GM18507 (cell line): ENCODE results near the gene GSG1L.
"Not testable (repeated sequence)": the region's sequence is repeated elsewhere in the genome, so short reads cannot be mapped to it uniquely, and the experiment has no call there.

ENCODE experiments used
- DNase-seq: peaks from one replicate; pipeline ENCODE4 v3.0.0; 2011; ENCODE audit warnings: low read depth; ENCODE audit not compliant: insufficient read length; ENCODE audit errors: extremely low spot score
- FAIRE-seq: peaks from 2 replicates; lab custom pipeline; 2011; peaks lifted over from hg19 to GRCh38; lab: Jason Lieb, UNC

Gene GSG1L

DNA sequence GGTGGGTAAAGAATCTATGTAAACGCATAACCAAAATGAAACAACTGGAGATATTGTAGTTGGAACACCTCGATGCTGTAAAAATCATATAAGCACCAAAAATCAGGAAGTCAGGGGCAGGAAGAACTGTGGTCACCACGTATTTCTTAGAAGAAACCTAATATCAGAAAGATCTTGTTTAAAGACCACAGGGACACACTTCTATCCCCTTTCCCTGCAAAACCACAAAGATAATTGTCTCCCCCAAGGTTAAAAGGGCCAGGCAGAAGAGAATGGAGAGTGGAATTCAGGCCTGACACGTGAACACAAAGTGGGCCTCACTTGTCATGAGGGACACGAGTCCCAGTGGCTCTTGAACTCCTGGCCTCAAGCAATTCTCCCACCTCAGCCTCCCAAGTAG is 68.1 kb downstream of the GSG1L start:
- DNase-seq: no peak
- FAIRE-seq: no peak

DNA sequence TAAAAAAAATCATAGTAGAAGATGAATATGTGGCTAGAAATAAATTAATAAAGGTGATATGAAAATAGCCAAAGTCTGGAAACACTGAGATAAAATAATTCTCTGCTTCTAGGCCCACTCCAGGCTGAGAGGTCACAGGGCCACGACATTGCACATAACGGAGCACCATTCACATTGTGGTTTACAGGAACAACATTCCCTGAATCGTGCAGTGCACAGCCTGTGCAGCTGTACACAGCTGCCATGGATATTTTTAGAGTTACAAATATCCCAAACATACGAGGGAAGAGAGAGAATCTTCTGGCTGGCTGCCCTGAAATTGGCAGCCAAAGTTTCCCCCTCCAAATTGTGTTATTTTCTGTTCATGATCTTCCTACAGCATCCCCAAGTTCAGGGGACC is 68.8 kb downstream of the GSG1L start:
- no peak for FAIRE-seq
- DNase-seq: no peak

DNA sequence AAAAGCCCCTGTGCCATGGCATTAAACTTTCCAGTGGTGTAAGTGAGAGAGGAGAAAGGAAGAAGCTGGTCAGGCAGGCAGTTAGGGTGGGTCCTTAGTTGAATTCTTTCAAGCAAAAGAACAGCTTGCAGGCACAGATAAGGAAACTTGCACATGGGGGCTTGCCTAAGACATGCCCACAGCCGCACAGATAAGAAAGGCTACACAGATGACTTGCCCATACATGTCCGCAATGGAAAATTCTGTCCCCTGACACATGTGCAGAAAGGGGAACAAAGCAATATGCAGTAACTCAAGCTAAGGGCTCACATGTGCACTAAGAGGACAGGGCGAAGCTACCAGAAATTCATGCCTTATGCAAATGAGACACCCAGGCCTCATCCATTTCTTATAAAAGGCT is 69.9 kb downstream of the GSG1L start:
- no peak for FAIRE-seq
- DNase-seq: no peak

DNA sequence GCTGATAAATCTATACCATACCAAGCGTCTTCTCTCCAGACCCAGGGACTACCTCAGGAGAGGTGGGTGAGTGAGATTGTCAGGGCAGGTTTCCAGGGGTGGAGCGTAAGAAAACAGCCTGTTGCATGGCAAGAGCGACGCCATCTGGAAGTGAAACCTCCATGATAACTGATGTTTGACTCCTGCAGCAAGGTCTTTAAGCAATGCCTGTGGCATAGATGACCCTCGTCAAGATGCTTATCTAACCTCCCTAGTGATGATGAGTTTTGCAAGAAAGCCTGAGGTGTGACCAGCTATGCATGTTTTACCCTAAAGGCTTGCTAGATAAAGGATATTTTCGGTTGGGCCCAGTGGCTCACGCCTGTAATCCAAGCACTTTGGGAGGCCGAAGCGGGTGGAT is 71.6 kb downstream of the GSG1L start:
- FAIRE-seq (no peak), DNase-seq (no peak)

DNA sequence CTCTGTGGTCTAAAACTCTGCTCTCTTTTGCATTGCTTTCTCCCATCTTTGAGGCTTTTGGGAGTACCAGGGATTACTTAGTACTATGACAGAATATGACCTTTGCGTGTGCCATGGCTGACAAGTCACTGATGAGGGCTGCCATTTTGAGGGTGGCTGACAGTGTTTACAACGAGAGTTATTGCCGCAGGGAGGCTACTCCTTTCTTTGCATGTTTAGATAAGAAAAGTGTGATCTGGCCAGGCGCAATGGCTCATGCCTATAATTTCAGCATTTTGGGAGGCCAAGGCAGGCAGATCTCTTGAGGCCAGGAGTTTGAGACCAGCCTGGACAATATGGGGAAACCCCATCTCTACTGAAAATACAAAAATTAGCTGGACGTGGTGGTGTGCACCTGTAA is 77.5 kb downstream of the GSG1L start:
- FAIRE-seq (no peak), DNase-seq (no peak)

DNA sequence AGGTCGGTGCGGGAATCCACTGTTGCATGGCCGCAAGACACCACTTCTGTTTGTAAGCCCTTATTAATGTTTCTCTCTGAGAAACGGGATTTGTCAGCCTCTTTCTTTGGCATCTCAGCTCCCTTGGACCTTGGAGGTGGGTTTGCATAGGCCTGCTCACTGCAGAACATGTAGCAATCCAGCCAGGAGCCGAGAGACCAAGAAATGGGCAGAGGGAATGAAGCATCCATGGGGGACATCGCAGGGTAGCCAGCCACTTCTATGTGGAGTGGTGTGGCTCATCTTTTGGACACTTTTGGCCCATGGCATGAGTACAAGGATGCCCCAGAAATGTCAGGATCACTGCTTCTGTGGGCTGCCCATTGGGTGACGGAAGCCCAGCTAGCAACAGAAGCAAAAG is 79.4 kb downstream of the GSG1L start:
- DNase-seq (no peak), FAIRE-seq (no peak)

DNA sequence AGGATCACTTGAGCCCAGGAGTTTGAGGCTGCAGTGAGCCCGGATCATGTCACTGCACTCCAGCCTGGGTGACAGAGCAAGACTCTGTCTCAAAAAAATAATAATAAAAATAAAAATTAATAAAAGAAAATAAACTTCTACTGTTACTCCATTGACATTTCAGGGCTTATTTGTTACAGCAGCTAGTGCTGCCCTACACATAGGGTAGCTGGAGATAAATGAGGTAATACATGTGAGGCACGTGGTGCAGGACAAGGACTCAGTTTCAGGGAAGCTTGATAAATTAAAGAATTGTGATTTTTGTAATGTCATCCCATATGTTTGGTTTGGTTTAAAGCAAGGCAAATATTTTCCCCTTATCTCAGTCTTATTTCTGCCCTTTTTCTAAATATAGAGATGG is 80.3 kb downstream of the GSG1L start:
- DNase-seq: no peak
- FAIRE-seq: no peak

DNA sequence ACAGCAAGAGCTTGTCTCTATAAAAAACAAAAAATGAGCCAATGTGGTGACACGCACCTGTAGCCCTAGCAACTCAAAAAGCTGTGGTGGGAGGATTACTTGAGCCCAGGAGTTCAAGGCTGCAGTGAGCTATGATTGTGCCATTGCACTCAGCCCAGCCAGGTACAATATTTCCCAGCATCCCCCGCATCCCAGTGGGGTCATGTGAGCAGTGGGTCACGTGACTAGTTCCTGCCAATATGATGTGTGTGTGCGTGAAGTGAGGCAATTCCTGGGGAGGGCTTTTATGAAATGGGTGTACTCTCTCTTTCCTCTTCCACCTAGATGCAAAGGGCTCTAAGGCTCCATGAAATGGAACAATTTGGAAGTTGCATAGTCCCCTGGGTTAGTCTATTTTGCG is 81.3 kb downstream of the GSG1L start:
- FAIRE-seq: no peak
- no peak for DNase-seq

DNA sequence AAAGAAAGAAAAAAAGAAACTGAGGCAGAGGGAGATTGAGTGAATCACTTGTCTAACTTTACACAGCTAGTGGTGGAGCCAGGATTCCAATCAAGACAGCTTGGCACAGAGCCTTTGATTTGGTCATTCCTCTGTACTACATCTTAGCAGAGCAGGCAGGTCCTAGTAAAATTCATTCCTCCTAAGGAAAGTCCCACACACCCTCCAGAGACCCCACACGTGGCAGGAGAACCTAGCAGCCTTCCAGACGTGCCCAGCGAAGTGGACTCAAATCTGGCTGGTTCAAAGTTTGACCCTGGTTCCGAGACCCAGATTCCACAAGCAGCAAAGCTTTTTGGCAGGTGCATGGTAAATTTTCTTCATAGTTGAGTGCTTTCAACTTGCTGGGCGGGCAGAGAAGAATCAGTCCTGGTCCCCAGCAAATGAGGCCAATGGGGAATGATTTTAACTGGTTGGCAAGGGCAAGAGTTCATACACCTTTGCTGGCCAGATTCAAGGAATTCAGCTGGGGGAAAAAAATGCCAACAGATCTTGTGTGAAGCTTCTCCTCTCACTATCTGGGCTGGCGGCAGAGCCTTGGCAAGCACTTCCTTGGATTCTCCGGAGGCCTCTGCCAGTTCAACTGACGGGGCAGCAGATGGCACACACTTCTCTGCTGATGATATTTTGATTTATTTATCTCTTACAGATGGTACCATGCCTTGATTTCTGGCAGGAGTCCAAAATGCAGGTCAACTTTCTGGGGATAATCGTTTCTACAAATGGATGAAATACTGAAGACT is 82.4 kb downstream of the GSG1L start:
- FAIRE-seq: no peak
- no peak for DNase-seq

DNA sequence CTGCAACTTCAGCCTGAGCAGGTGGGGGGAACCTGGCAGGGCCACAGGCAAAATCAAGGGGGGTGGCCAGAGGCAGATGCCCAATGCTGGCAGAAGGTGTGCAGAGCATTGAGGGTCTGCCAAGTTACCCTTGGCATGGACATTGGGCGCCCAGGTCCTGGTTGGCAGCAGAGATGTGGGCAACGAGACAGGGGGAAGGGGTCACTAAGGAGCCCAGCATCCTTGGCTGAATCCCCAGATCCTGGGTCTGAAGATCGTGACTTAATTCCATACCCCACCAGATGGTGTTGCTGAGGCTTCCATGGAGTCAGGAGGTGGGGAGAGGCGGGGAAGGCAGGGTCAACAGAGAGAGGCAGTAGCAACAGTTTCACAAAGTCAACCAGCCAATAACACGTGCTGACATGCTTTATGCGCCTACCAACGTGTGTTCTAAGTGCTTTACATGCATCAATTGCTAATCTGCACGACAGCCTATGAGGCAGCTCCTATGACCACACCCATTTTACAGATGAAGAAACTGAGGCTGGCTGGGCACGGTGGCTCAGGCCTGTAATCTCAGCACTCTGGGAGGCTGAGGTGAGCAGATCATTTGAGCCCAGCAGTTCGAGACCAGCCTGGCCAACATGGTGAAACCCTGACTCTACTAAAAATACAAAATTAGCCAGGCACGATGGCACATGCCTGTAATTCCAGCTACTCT is 83.3 kb downstream of the GSG1L start:
- DNase-seq (no peak), FAIRE-seq (no peak)

DNA sequence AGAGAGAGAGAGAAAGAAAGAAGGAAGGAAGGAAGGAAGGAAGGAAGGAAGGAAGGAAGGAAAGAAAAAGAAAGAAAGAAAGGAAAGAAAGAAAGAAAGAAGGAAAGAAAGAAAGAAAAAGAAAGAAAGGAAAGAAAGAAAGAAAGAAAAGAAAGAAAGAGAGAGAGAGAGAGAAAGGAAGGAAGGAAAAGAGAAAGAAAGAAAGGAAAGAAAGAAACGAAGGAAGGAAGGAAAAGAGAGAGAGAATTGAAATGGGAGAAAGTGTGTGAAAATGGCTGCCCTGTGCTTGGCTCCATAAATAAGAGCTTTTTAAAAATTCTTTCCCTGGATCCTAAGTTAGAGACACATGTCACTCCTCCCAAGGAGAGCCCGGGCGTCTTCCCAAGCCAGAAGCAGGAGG is 83.8 kb downstream of the GSG1L start:
- not testable (repeated sequence) for FAIRE-seq, DNase-seq

DNA sequence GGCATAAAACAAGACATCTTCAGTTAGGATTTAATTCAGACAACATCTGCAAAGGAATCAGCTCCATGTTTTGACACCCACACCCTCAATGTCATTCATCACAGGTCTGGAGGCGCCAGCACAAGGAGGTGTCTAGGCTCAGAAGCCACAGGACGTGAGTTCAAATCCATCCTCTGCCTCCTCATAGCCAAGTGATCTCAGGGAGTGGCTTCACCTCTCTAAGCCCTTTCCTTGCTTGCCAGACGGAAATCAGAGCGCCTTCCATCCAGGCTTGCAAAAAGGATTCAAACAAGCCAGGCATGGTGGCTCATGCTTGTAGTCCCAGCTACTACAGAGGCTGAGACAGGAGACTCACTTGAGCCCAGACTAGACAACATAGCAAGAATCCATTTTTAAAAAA is 84.6 kb downstream of the GSG1L start:
- DNase-seq (no peak), FAIRE-seq (no peak)

DNA sequence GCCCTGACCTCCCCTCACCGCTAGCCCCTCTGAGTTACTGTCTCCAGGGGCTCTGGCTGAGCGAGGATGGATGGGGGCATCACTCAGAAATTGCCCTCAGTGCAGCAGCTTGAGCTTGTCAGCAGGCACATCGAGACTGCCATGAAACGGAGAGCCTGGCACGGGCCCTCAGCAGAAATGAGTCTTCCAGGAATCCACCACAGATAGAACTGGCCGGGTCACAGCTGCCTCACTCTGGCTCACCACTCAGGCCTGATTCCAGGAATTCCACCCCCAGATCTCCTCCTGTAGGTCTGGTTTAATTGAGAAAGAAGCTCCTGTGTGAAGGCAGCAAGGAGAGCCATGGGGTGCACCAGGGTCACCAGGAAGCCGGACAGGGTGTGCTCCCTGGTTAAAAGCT is 85.5 kb downstream of the GSG1L start:
- FAIRE-seq (no peak), DNase-seq (no peak)

DNA sequence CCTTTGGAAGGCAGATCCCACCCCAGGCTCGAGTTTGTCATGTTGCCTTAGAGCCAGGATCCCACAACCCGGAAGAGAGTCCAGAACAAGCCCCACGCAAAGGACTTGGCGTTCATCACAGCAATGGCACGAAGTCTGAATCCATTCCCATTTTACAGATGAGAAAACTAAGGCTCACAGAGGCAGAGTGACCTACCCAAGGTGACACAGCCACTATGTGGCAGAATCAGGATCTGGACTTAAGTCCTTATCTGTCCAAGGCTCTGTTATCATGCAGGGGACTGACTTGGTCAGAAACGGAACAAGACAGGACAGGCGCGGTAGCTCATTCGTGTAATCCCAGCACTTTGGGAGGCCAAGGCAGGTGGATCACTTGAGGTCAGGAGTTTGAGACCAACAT is 86.5 kb downstream of the GSG1L start:
- DNase-seq: no peak
- no peak for FAIRE-seq

DNA sequence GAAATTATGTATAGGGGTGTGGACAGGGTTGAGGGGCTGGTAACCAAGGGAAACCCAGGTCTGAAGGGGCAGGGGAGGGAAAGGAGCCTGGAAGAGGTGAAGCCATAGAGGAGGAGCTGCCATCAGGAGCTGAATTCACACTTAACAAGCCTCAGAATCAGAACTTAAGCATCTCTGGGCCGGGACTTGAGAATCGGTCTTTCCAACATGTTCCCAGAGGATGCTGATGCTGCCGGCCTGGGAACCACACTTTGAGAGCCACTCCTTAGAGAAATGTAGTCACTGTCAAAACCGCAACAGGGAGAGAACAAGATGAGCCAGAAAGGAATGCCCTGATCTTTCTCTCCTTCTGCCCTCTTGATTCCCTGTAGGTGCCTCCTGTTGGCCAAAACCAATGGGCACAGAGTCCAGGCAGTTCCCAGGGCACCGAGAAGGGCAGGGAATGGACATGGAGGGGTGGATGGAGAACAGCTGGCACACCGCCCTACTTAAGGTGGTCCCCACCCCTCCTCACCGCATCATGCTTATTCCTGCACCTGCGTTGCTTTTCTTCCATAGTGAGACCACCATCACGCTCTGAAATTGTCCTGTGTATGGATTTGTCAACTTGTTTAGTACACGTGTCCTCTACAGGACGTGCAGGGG is 88.5 kb downstream of the GSG1L start:
- FAIRE-seq: no peak
- no peak for DNase-seq

DNA sequence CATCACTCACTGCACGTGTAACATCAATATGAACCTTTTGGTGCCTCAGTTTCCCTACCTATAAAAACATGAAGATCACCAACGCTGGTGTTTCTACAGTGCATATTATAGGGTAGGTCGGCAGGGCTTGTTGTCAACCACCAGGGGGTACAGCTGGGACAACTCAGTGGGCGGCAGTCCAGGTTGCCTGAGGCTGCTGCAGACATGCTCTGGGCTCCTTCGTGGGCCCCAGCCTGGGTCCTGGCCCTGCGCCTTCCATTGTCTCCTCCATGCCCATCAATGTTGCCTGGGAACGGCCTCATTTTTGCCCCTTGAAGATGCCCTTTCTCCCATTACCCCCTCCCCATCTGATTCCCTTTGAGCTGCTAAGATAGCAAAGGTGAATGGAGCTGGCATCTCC is 89.8 kb downstream of the GSG1L start:
- no peak for FAIRE-seq
- no peak for DNase-seq

DNA sequence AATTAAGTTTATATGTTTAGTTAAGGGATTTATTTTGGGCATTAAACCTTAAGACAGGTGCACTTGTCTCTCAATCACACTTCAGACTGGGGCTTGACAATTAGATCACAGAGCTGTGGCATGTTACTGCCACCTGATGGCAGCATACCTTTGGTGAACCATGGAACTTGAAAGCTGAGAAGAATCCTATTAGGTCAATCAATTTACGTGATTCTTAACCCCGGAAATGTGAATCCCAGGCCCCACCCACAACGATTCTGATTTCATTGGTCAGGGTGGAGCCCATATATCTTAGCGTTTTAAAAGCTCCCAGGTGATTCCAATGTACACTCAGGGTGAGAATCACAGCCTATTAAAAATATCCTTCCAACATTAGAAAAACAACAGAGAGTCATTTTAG is 91.0 kb downstream of the GSG1L start:
- FAIRE-seq (peak; percentile 81), DNase-seq (peak; percentile 48)

DNA sequence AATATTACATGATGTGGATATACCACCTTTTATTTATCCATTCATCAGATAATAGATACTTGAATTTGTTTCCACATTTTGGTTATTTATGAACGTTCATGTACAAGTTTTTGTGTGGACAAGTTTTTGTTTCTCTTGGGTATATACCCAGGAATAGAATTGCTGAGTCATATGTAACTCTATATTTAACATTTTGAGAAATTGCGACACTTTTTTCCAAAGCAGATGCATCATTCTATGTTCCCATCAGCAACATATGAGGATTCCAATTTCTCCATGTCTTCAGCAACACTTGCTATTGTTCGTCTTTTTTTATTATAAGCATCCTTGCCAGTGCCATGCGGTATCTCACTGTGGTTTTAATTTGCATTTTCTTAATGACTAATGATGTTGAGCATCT is 93.9 kb downstream of the GSG1L start:
- FAIRE-seq (no peak), DNase-seq (no peak)

DNA sequence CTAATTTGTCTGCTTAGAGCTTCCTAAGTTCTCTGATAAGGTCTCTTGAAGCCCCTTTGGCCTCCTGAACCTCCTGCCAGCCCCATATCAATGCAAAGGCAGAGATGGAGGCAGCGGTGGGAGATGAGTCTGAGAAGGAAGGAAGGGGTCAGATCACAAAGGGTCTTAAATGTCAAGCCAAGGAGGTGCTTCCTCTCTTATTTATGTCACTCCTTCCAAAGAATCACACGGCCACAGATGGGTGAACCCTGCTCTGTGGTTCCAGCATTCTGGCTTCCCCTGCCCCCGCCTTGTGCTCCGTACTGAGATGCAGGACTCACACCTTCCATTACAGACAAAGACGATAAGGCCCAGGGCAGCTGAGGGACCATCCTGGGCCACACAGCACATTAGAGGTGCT is 96.3 kb downstream of the GSG1L start:
- no peak for FAIRE-seq

DNA sequence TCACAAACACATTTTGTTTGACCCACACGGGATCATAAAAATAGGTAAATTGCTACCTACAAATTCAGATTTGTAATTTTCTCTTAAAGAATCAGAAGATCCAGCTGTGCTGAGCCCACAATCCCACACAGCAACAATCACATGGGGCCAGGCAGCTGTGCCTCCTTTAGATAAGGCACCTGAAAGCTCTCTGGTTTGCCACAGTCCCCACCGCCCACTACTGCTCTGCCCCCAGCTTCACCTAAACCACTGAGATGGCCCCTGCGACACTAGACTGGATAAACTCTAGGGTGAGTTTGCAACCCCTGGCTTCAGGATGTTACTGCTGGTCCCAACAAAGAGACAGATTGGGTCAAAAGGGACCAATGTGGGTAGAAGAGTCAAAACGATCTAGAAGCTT is 96.8 kb downstream of the GSG1L start:
- DNase-seq: no peak
- no peak for FAIRE-seq

More for the DNA sequence above, 96.3 kb downstream of the GSG1L start:
- DNase-seq: no peak

DNA sequence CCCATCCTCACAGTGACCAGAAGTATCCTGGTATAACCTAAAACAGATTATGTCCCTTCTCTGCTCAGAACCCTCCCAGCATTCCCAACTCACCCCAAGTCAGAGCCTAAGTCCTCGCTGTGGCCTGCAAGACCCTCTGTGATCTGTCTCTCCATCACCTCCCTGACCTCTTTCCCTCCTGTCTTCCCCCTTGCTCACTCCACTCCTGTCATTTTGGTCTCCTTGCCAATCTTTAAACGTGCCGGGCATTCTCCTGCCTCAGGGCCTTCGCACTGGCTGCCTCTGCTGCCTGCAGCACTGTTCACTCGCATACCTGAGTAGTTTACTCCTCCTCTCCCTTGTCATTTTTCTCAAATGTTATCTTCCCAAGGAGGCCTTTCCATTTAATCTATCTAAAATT is 97.7 kb downstream of the GSG1L start:
- DNase-seq (no peak), FAIRE-seq (no peak)
